Inferior parietal cortex (tissue), 1 donor: ENCODE measurements around the gene PI4K2B.
"Not testable (repeated sequence)": the region's sequence is repeated elsewhere in the genome, so short reads cannot be mapped to it uniquely, and the experiment has no call there.

Experiments used
- DNase-seq: peaks from one replicate; pipeline ENCODE4 v3.0.0-alpha.2; 2016; ENCODE audit errors: extremely low spot score

Gene PI4K2B

DNA sequence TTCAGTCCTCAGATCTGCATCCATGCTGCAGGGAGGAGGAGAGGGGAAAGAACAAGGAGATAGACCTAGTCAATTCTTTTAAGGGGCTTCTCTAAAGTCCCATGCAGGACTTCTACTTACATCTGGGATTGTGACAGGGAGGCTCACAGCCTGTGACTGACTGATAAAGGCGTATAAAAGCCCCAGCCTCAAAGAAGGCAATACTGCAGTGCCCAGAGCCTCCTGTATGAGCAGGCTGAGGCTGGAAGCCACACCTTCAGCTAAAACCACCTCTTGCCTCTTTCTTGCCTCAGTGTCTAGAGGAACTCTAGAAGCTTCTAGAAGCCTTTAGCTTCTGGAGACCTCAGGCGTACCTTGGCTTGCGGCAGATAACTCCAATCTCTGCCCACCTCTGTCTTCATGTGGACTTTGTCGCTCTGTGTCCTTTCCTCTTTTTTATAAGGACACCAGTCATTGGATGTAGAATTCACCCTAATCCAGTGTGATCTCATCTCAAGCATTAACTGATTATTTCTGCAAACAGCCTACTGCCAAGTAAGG is 72.8 kb downstream of the PI4K2B start:
- DNase-seq, result no peak

DNA sequence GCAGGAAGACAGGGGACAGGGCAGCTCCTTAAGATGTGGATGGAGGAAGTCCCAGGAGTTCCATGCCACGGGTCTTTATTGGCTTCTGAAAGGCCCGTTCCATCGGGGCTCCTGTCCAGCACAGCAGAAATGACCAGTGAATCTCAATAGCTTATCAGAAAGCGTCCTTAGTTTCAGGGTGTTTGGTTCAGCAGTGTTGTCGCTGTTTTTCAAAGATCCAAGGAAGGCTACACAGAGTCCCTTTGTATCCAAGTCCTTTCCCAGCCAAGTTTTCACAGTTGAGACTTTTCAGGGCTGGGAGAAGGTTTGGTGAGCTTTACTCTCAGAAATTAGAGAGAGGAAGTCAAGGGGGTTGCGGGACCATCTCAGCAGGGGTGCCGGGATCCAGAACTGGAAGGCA is 73.8 kb downstream of the PI4K2B start:
- peak; percentile 20 for DNase-seq

DNA sequence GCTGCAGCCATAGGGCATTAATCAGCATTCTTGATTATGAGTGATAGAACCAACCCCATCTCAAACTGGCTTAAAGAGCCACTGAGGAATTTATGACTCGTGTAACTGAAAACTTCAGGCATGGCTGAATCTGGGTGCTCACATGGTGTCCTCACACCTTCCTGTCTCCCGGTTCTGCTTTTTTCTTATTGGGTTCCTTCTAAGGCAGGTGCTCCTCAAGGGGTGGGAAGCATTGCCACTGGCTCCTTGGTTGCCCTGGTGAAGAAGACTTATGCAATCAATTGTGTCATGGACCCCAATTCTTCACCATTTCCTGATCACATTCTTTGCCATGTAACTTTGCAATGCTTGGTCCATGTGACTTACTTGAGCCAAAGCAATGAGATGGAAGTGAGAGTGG is 74.5 kb downstream of the PI4K2B start:
- DNase-seq, result no peak

DNA sequence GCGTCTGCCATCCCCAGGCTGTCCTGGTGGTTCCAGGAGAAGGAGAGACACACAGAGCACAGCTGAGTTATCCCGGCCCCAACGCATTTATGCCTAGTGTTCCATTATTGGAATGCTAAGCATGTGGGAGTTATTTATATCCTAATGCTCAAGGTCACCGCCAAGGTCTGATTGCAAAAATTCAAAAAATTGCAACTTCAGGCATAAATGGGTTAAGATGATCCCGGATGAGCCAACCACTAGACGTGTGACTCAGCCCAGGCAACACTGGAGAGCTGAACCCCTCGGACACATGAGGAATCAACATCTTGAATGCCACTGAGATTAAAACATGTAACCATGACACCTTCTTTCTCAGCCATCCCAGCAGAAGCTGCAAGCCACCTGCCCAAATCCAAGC is 74.9 kb downstream of the PI4K2B start:
- DNase-seq, result no peak

DNA sequence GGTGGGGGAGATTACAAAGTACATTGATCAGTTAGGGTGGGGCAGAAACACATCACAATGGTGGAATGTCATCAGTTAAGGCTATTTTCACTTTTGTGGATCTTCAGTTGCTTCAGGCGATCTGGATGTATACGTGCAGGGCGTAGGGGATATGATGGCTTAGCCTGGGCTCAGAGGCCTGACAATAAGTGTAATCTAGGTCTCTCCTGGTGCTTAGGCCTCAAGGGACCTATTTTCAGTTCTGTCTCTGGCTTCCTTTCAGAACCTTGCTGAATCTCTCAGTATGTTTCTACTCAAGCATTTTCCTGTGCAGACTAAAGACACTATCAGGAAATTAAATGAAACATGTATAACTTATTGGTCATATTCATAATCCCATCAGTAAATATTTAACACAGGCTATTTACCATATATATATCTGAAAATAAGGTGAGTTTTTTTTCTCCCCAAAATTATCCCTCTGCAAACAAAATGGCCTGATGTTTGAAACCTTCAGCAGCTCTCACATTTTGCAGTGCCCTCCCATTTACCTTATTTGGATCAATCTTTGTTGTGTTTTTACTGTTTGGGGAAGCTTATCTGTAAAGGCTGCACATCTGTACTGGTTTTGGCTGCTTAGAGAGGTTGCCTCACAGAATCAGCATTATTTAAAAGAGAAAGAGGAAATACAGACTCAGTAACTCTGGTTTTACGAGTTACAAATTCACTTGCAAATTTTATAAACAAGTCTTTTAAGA is 76.4 kb downstream of the PI4K2B start:
- DNase-seq, result no peak

DNA sequence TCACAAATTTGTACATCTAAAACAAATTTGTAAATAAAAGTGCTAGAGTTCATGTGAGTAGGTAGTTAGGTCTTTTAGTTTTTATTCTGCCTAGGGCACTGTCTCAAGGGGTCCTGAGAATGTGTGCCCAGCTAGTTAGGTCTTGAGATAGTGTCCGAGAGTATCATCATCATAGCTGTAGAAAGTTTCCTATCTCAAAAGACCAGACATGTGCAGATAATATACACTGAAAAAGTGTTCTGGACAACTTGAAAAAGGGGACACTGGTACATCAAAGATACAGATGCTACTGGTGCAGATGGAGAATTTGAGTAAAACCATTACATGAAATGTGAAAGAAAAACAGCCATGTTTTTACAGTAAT is 77.0 kb downstream of the PI4K2B start:
- peak; percentile 7 for DNase-seq

DNA sequence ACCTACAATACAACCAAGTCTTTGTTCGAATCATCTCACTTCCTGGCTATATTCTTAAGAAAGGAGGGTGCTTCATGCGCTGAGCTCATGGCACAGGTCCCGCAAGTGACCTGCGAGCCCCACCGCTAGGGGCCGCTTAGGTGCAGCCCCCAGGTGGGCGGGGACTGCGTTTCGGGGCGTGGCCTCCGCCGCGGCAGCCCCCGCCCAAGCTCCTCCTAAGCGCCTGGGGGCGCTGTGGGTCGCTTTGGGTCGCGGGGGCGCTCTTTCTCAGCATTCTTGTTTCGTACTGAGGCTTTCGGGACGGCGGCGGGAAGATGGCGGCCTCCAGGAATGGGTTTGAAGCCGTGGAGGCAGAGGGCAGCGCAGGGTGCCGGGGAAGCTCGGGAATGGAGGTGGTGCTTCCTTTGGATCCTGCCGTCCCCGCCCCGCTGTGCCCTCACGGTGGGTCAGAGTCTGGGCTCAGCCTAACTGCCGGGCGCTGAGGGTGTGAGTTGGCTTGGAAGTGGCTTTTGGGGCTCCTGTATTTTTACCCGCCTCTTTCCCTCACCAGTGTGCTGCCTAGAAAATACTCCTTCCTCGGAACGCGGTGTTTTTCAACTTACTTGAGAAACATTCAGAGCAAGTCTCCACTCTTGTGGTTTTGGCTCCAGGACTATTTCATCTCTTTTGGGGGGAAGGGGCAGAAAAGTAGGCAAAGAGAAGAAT is 78.8 kb downstream of the PI4K2B start, which contains the start of gene ZCCHC4:
Gene ZCCHC4 (plus strand): TSS at position 279 of the 705 bp plus-strand sequence. CDS start 36 bp downstream, at position 315.
- DNase-seq, result peak; percentile 95

DNA sequence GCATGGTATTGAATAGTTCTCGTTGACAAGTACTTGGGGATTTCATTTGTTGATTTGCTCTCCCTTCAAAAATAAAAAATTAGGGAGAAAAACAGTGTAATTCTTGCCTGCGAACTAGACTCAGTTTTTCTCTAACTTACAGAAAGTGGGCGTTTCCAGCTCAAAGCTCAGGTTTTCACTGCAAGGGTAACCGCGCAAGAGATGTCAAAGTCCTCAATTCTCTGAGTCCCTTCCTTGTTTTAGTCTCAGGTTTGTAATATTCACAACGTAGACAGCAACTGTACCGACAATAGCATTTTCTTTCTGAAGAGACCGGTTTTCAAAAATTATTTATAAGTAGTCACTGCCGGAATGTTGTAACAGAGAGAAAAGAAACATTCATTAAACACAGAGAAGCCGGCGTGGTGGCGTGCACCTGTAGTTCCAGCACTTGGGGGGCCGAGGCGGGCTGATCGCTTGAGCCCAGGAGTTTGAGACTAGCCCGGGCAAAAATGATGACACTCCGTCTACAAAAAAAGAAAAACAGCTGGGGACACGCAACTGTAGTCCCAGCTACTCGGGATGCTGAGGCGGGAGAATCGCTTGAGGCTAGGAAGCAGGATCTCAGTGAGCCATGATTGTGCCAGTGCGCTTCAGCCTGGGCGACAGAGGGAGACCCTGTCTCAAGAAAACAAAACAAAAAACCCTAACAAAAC is 79.5 kb downstream of the PI4K2B start:
- DNase-seq, result no peak

DNA sequence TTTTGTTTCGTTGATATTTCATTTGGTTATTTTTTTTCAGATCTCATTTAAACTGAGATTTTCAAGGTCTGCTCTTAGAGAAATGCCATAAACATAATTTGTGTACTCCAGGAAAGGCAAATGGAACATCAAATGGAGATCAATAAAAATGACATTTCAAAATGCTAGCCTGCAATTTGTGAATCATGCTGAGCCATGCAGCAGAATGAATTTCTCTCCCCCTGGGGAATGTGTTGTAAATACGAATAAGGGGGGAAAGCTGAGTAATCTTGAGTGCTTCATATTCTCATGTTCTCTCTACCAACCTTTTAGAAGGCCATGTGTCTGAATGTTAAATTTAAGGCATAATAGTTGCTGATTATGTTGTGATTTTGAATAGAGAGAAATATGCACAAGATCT is 86.5 kb downstream of the PI4K2B start:
- no peak for DNase-seq

DNA sequence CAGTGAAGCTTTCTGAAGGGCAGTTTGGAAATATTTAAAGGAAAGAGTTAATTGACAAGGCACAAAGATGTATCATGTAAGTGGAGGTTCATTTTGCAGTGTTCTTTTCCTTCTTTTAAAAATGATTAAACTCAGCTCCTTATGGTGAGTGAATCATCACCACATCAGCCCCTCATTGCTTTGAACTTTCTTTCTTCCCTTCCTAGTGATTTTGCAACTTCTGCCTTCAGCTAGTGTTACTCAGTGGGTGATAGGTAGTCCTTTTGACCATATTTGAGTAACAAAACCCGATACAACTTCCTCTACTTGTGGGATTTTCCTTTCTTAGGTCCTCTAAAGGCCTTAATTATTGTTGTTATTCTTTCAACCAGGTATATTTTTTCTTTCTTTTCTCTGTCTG is 86.9 kb downstream of the PI4K2B start:
- no peak for DNase-seq

DNA sequence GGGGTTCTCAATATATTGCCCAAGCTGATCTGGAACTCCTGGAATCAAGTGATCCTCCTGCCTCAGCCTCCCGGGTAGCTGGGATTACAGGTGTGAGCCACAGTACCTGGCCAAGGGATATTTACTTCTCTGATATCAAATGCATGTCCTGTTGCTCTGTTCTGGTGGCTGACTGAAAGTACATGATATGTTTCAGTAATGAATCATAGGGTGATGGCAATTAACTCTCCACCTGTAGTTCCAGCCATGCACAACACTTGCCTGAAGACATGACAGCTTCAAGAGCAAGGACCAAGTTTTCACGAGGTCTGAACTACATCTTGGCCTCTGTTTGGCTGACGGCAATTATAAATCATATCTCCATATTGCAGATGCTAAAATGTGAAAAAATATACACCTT is 87.9 kb downstream of the PI4K2B start:
- DNase-seq, result no peak

DNA sequence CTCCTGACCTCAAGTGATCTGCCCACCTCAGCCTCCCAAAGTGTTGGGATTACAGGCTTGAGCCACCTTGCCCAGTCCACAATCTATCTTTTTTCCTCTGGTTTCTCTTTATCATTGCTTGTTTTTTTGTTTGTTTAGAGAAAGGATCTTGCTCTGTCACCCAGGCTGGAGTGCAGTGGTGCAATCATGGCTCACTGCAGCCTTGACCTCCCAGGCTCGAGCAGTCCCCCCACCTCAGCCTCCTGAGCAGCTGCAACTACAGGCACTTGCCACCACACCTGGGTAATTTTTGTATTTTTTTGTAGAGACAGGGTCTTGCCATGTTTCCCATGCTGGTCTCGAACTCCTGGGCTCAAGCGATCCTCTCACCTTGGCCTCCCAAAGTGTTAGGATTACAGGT is 94.6 kb downstream of the PI4K2B start:
- not testable (repeated sequence) for DNase-seq
